Astrocyte (in vitro differentiated cells and primary cell): ENCODE data around the gene ITGAE. TPM values are rescaled to one million over a fixed set of nuclear protein-coding genes. Genes with fewer than 3 reads are reported as not detected.
A peak's percentile ranks its signal among the peaks of the same experiment; 100 is the strongest.

Experiments used
- DNase-seq: peaks from one replicate; pipeline ENCODE4 v3.0.0-alpha.2; 2010; ENCODE audit warnings: low read depth
- FAIRE-seq: peaks from 2 replicates; lab custom pipeline; 2011; peaks lifted over from hg19 to GRCh38; lab: Jason Lieb, UNC
- H2AFZ ChIP-seq: 2 replicates; pipeline ENCODE4 v1.6.0; 2012; ENCODE audit warnings: low read depth, low read length, inconsistent platforms
- H3K27ac ChIP-seq: 2 replicates; pipeline ENCODE4 v1.5.1; 2011; ENCODE audit warnings: low read depth, low read length, inconsistent platforms
- H3K27me3 ChIP-seq: 2 replicates; pipeline ENCODE4 v1.6.0; 2011; ENCODE audit warnings: low read length, inconsistent platforms; ENCODE audit not compliant: insufficient read depth
- H3K36me3 ChIP-seq: 2 replicates; pipeline ENCODE4 v1.5.1; 2011; ENCODE audit warnings: low read length, inconsistent platforms; ENCODE audit not compliant: insufficient read depth
- H3K4me1 ChIP-seq: 2 replicates; pipeline ENCODE4 v1.5.1; 2011; ENCODE audit warnings: low read length, inconsistent platforms; ENCODE audit not compliant: insufficient read depth
- H3K4me2 ChIP-seq: 2 replicates; pipeline ENCODE4 v1.6.0; 2012; ENCODE audit warnings: low read length, inconsistent platforms
- H3K4me3 ChIP-seq: 2 replicates; pipeline ENCODE4 v1.5.1; 2011; ENCODE audit warnings: low read depth, mild to moderate bottlenecking, low read length, inconsistent platforms; ENCODE audit not compliant: insufficient read depth
- H3K79me2 ChIP-seq: 2 replicates; pipeline ENCODE4 v1.6.0; 2012; ENCODE audit warnings: mild to moderate bottlenecking, low read length, inconsistent platforms; ENCODE audit not compliant: insufficient read depth
- H3K9ac ChIP-seq: 2 replicates; pipeline ENCODE4 v1.6.0; 2012; ENCODE audit warnings: mild to moderate bottlenecking, low read length, inconsistent platforms
- H3K9me3 ChIP-seq: 2 replicates; pipeline ENCODE4 v1.5.1; 2012; ENCODE audit warnings: low read depth, mild to moderate bottlenecking, low read length, inconsistent platforms; ENCODE audit not compliant: insufficient read depth
- H4K20me1 ChIP-seq: 2 replicates; pipeline ENCODE4 v1.6.0; 2012; ENCODE audit warnings: low read length, inconsistent platforms; ENCODE audit not compliant: insufficient read depth
- H3K27ac Mint-ChIP-seq: one replicate; pipeline ENCODE4 v1.8.0; 2021; ENCODE audit warnings: mild to moderate bottlenecking, mixed read lengths; ENCODE audit not compliant: unreplicated experiment
- H3K27me3 Mint-ChIP-seq: one replicate; pipeline ENCODE4 v1.8.0; 2021; ENCODE audit warnings: low read depth, mixed read lengths; ENCODE audit not compliant: unreplicated experiment
- H3K36me3 Mint-ChIP-seq: one replicate; pipeline ENCODE4 v1.8.0; 2021; ENCODE audit warnings: low read depth, mixed read lengths; ENCODE audit not compliant: unreplicated experiment
- H3K4me1 Mint-ChIP-seq: one replicate; pipeline ENCODE4 v1.8.0; 2021; ENCODE audit warnings: low read depth, mixed read lengths; ENCODE audit not compliant: unreplicated experiment
- H3K4me3 Mint-ChIP-seq: one replicate; pipeline ENCODE4 v1.8.0; 2021; ENCODE audit warnings: mild to moderate bottlenecking, moderate library complexity, mixed read lengths; ENCODE audit not compliant: unreplicated experiment
- H3K9me3 Mint-ChIP-seq: one replicate; pipeline ENCODE4 v1.8.0; 2021; ENCODE audit warnings: mild to moderate bottlenecking, mixed read lengths; ENCODE audit not compliant: unreplicated experiment
- CTCF ChIP-seq: IDR thresholded peaks from 2 replicates; pipeline ENCODE4 v1.5.1; 2011; ENCODE audit warnings: low read depth, mild to moderate bottlenecking, inconsistent platforms, low read length, moderate library complexity; ENCODE audit not compliant: insufficient read depth
- EZH2 ChIP-seq: IDR thresholded peaks from 2 replicates; pipeline ENCODE4 v1.6.1; 2012; ENCODE audit warnings: mild to moderate bottlenecking, low read length, inconsistent platforms; ENCODE audit not compliant: insufficient read depth
- total RNA-seq: library from RNA; stranded (reverse); gene quantifications from 2 replicates; pipeline ENCODE4 v1.2.1, GENCODE V29; 2021

Gene ITGAE
- total RNA-seq, 1 donor from 2014 or later: 30.9 TPM

- DNase-seq (no peak), FAIRE-seq (no peak)
- no peaks in the 10 kb centered on the region for H3K27me3 ChIP-seq
- H3K9me3 ChIP-seq: no peaks in the 10 kb centered on the region
- H3K27me3 Mint-ChIP-seq: peaks cover 3% of the 10 kb centered on the region
- peak overlapping the region; percentile 23 for H2AFZ ChIP-seq
- H3K9ac ChIP-seq: no peak overlapping the region
- TF ChIP-seq CTCF (no peak), EZH2 (no peak)
- peaks cover 4% of the 10 kb centered on the region for H3K9me3 Mint-ChIP-seq
- H3K79me2 ChIP-seq: no peaks in the 10 kb centered on the region
- H3K4me3 ChIP-seq: no peak overlapping the region
- H3K4me1 ChIP-seq: peaks cover 14% of the 10 kb centered on the region
- H3K27ac ChIP-seq: no peak overlapping the region
- no peaks in the 10 kb centered on the region for H3K36me3 ChIP-seq
- H3K36me3 Mint-ChIP-seq: peaks cover 7% of the 10 kb centered on the region
- no peak overlapping the region for H3K27ac Mint-ChIP-seq
- H3K4me3 Mint-ChIP-seq: no peak overlapping the region
- H3K4me1 Mint-ChIP-seq: peaks cover 11% of the 10 kb centered on the region
- no peak overlapping the region for H3K4me2 ChIP-seq
- H4K20me1 ChIP-seq: no peaks in the 10 kb centered on the region
Measured at GRCh38 chr17:3771140-3771539, 29.8 kb downstream of the ITGAE start.

- H3K27ac ChIP-seq: no peak overlapping the region
- peaks cover 3% of the 10 kb centered on the region for H3K27me3 Mint-ChIP-seq
- peaks cover 16% of the 10 kb centered on the region for H3K4me1 Mint-ChIP-seq
- no peaks in the 10 kb centered on the region for H3K79me2 ChIP-seq
- H3K4me1 ChIP-seq: peaks cover 21% of the 10 kb centered on the region
- H3K9me3 Mint-ChIP-seq: peaks cover 7% of the 10 kb centered on the region
- no peak overlapping the region for H3K4me2 ChIP-seq
- H3K4me3 Mint-ChIP-seq: no peak overlapping the region
- H3K36me3 ChIP-seq: no peaks in the 10 kb centered on the region
- no peak overlapping the region for H3K4me3 ChIP-seq
- H3K9ac ChIP-seq: no peak overlapping the region
- H2AFZ ChIP-seq: no peak overlapping the region
- TF ChIP-seq CTCF (no peak), EZH2 (no peak)
- H3K27me3 ChIP-seq: no peaks in the 10 kb centered on the region
- DNase-seq: no peak
- no peaks in the 10 kb centered on the region for H4K20me1 ChIP-seq
- FAIRE-seq: no peak
- H3K27ac Mint-ChIP-seq: no peak overlapping the region
- H3K36me3 Mint-ChIP-seq: peaks cover 7% of the 10 kb centered on the region
- H3K9me3 ChIP-seq: no peaks in the 10 kb centered on the region
Measured at GRCh38 chr17:3770466-3770865, 30.5 kb downstream of the ITGAE start.

GRCh38 chr17:3768769-3769168 lies 32.2 kb downstream of the ITGAE start:
- H3K27ac Mint-ChIP-seq: no peak overlapping the region
- H4K20me1 ChIP-seq: no peaks in the 10 kb centered on the region
- no peak overlapping the region for H2AFZ ChIP-seq
- peaks cover 18% of the 10 kb centered on the region for H3K4me1 Mint-ChIP-seq
- H3K4me3 ChIP-seq: no peak overlapping the region
- H3K27me3 ChIP-seq: no peaks in the 10 kb centered on the region
- H3K36me3 Mint-ChIP-seq: peaks cover 7% of the 10 kb centered on the region
- H3K27me3 Mint-ChIP-seq: peaks cover 3% of the 10 kb centered on the region
- DNase-seq (no peak), FAIRE-seq (no peak)
- peaks cover 8% of the 10 kb centered on the region for H3K9me3 Mint-ChIP-seq
- H3K4me1 ChIP-seq: peaks cover 21% of the 10 kb centered on the region
- H3K9me3 ChIP-seq: no peaks in the 10 kb centered on the region
- H3K27ac ChIP-seq: no peak overlapping the region
- no peaks in the 10 kb centered on the region for H3K36me3 ChIP-seq
- H3K4me3 Mint-ChIP-seq: no peak overlapping the region
- no peaks in the 10 kb centered on the region for H3K79me2 ChIP-seq
- H3K4me2 ChIP-seq: no peak overlapping the region
- no peak overlapping the region for H3K9ac ChIP-seq
- TF ChIP-seq EZH2: no peak
- TF ChIP-seq CTCF: no peak
